HepG2 (cell line): ENCODE data around the gene SLC22A4. TPM values are rescaled to one million over a fixed set of nuclear protein-coding genes. Genes with fewer than 3 reads are reported as not detected.

Source experiments
- CENPBD1 ChIP-seq: sonication (generic); formaldehyde crosslinking; IDR thresholded peaks from 2 replicates; pipeline ENCODE4 v1.8.0; 2022; ENCODE audit warnings: missing genetic modification reagents, low read depth, mild to moderate bottlenecking, borderline replicate concordance
- CSRNP1 ChIP-seq: sonication (generic); formaldehyde crosslinking; IDR thresholded peaks from 2 replicates; pipeline ENCODE4 v1.8.1; 2023; ENCODE audit warnings: mild to moderate bottlenecking, missing genetic modification reagents
- DMAP1 ChIP-seq: IDR thresholded peaks from 2 replicates; pipeline ENCODE4 v1.6.1; 2016
- E2F2 ChIP-seq: sonication (generic); formaldehyde crosslinking; IDR thresholded peaks from 2 replicates; pipeline ENCODE4 v1.4.0; 2020; ENCODE audit warnings: missing genetic modification reagents, borderline replicate concordance
- EZH2 ChIP-seq: conservative IDR thresholded peaks from 2 replicates; pipeline ENCODE4 v1.6.1; 2012; ENCODE audit warnings: mild to moderate bottlenecking, low read depth, low read length, moderate library complexity
- KMT2A ChIP-seq: sonication (generic); formaldehyde crosslinking; IDR thresholded peaks from 2 replicates; pipeline ENCODE4 v1.4.0; 2020; ENCODE audit warnings: missing genetic modification reagents
- POLR2G ChIP-seq: fragments of 200-400 bp; formaldehyde crosslinking; IDR thresholded peaks from 2 replicates; pipeline ENCODE4 v1.6.1; 2018; ENCODE audit warnings: mild to moderate bottlenecking, low read depth, low read length, moderate library complexity
- REPIN1 ChIP-seq: sonication (generic); formaldehyde crosslinking; IDR thresholded peaks from 2 replicates; pipeline ENCODE4 v1.8.0; 2022; ENCODE audit warnings: missing genetic modification reagents, low read depth, mild to moderate bottlenecking, borderline replicate concordance
- SCMH1 ChIP-seq: sonication (generic); formaldehyde crosslinking; IDR thresholded peaks from 2 replicates; pipeline ENCODE4 v1.9.0; 2021; ENCODE audit warnings: missing genetic modification reagents, mild to moderate bottlenecking, borderline replicate concordance
- ZKSCAN1 ChIP-seq: fragments of 150-350 bp; IDR thresholded peaks from 2 replicates; pipeline ENCODE4 v1.6.1; 2014; ENCODE audit warnings: low read length
- ZNF224 ChIP-seq: sonication (generic); formaldehyde crosslinking; IDR thresholded peaks from 2 replicates; pipeline ENCODE4 v1.5.0; 2020; ENCODE audit warnings: mild to moderate bottlenecking, missing genetic modification reagents
- ZNF234 ChIP-seq: sonication (generic); formaldehyde crosslinking; conservative IDR thresholded peaks from 2 replicates; pipeline ENCODE4 v1.5.1; 2020; ENCODE audit warnings: mild to moderate bottlenecking, missing genetic modification reagents
- ZNF451 ChIP-seq: sonication (generic); formaldehyde crosslinking; IDR thresholded peaks from 2 replicates; pipeline ENCODE4 v1.5.0; 2020; ENCODE audit warnings: mild to moderate bottlenecking, missing genetic modification reagents
- ZNF646 ChIP-seq: sonication (generic); formaldehyde crosslinking; IDR thresholded peaks from 2 replicates; pipeline ENCODE4 v1.9.0; 2021; ENCODE audit warnings: mild to moderate bottlenecking, missing genetic modification reagents
- ZNF740 ChIP-seq: sonication (generic); formaldehyde crosslinking; IDR thresholded peaks from 2 replicates; pipeline ENCODE4 v1.4.0; 2020; ENCODE audit warnings: missing genetic modification reagents
- ZSCAN22 ChIP-seq: sonication (generic); formaldehyde crosslinking; IDR thresholded peaks from 2 replicates; pipeline ENCODE4 v1.4.0; 2020; ENCODE audit warnings: mild to moderate bottlenecking, missing genetic modification reagents
- ZSCAN31 ChIP-seq: sonication (generic); formaldehyde crosslinking; IDR thresholded peaks from 2 replicates; pipeline ENCODE4 v1.5.0; 2020; ENCODE audit warnings: low read depth, mild to moderate bottlenecking, missing genetic modification reagents
- polyA plus RNA-seq, 8 experiments: library from polyadenylated mRNA; depleted of rRNA in 3 of 8; stranded (reverse) in 7 of 8; unstranded in 1 of 8; fragments of >200 nt; fragmentation: Illumina TruSeq in 4 of 8; extraction: Trizol in 4 of 8; gene quantifications; 2 replicates each; pipeline versions ENCODE4 v1.2.1 to v1.2.3, GENCODE V29; 2011 to 2016; ENCODE audit warnings: low read depth in 4 of 8, missing spikeins in 1 of 8, mixed read lengths in 1 of 8; ENCODE audit not compliant: insufficient read depth in 1 of 8
- total RNA-seq, 5 experiments: library from RNA; depleted of rRNA; stranded (reverse); fragments of >200 nt; fragmentation: Illumina TruSeq; extraction: Trizol; gene quantifications; 2 replicates each; pipeline ENCODE4 v1.2.3, GENCODE V29; 2016; ENCODE audit warnings: low read depth in 1 of 5

SLC22A4 gene
- total and polyA plus RNA-seq, 2 of the 13 experiments (the other 11 are each of a cell fraction or from before 2014, with no cell fraction given), result 0.33 to 0.62 TPM

GRCh38 chr5:132293066-132293991, 865 bp upstream of the SLC22A4 start (continued):
- TF ChIP-seq EZH2 (no peak), CSRNP1 (no peak; the same call in none of the 2 replicates), ZSCAN22 (peak; percentile 55; the same call in 1 of the 2 replicates), ZNF451 (no peak), REPIN1 (CRISPR knock-in tag) (peak; percentile 85), E2F2 (CRISPR knock-in tag) (no peak; the same call in 1 of the 2 replicates), ZNF740 (CRISPR knock-in tag) (peak; percentile 19; the same call in 1 of the 2 replicates), DMAP1 (CRISPR knock-in tag) (peak; percentile 89; the same call in 1 of the 2 replicates), POLR2G (peak; percentile 92), ZNF234 (CRISPR knock-in tag) (peak; percentile 97), ZNF224 (CRISPR knock-in tag) (no peak; the same call in 1 of the 2 replicates), ZNF646 (CRISPR knock-in tag) (no peak), ZKSCAN1 (no peak), ZSCAN31 (CRISPR knock-in tag) (no peak), SCMH1 (CRISPR knock-in tag) (no peak), CENPBD1 (no peak; the same call in 1 of the 2 replicates), KMT2A (CRISPR knock-in tag) (peak; percentile 11; the same call in 1 of the 2 replicates)
